Measurements from ENCODE around the gene TLCD3A.

The TLCD3A gene

GRCh38 chr17:760371-760770 lies 28.0 kb downstream of the TLCD3A start:
- no peak overlapping the region for H3K4me3 ChIP-seq (ENCODE audit: low read depth, low read length)
- H3K36me3 ChIP-seq (replicated peaks) = peaks cover 29% of the 10 kb centered on the region
- no peaks in the 10 kb centered on the region for H3K27me3 ChIP-seq (replicated peaks)
- in situ Hi-C loops (cut with HindIII; ENCODE audit: low pct_ligation_motif_present, low sequenced_read_pairs) = no loop called here
- no peak for TF ChIP-seq CTCF (IDR thresholded peaks at IDR 0.05; ENCODE audit: low read depth, low read length, missing control alignments)
- no peak overlapping the region for H3K27ac ChIP-seq
- no peak for DNase-seq

DNA sequence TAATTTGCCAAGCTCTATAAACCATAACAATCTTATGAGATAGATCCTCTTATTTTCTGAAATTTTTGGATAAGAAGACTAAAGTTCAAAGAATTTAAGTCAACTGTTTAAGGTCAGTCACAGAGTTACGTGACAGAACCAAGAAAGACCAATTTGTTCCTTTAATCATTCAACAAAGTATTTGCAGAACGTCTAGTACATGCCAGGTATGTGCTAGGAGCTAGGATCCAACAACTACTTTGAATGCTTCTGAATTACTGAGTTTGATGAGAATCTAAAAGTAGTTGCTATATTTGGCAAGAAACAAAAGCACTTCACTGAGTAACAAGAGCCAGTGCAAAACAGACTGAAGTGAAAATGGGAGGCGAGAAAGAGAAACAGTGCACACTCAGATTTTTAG lies 34.7 kb downstream of the TLCD3A start:
- no peak overlapping the region for H3K27ac ChIP-seq
- in situ Hi-C loops (cut with HindIII; ENCODE audit: low pct_ligation_motif_present, low sequenced_read_pairs) = no loop called here
- no peaks in the 10 kb centered on the region for H3K27me3 ChIP-seq (replicated peaks)
- no peak for DNase-seq
- H3K4me3 ChIP-seq (ENCODE audit: low read depth, low read length) = no peak overlapping the region
- no peak for TF ChIP-seq CTCF (IDR thresholded peaks at IDR 0.05; ENCODE audit: low read depth, low read length, missing control alignments)
- H3K36me3 ChIP-seq (replicated peaks) = peaks cover 29% of the 10 kb centered on the region

- no peaks in the 10 kb centered on the region for H3K27me3 ChIP-seq (replicated peaks)
- no peak for TF ChIP-seq CTCF (IDR thresholded peaks at IDR 0.05; ENCODE audit: low read depth, low read length, missing control alignments)
- in situ Hi-C loops (cut with HindIII; ENCODE audit: low pct_ligation_motif_present, low sequenced_read_pairs) = no loop called here
- H3K36me3 ChIP-seq (replicated peaks) = peaks cover 45% of the 10 kb centered on the region
- H3K27ac ChIP-seq = no peak overlapping the region
- no peak for DNase-seq
- no peak overlapping the region for H3K4me3 ChIP-seq (ENCODE audit: low read depth, low read length)
Observed at GRCh38 chr17:773016-773415, 40.6 kb downstream of the TLCD3A start.

DNA sequence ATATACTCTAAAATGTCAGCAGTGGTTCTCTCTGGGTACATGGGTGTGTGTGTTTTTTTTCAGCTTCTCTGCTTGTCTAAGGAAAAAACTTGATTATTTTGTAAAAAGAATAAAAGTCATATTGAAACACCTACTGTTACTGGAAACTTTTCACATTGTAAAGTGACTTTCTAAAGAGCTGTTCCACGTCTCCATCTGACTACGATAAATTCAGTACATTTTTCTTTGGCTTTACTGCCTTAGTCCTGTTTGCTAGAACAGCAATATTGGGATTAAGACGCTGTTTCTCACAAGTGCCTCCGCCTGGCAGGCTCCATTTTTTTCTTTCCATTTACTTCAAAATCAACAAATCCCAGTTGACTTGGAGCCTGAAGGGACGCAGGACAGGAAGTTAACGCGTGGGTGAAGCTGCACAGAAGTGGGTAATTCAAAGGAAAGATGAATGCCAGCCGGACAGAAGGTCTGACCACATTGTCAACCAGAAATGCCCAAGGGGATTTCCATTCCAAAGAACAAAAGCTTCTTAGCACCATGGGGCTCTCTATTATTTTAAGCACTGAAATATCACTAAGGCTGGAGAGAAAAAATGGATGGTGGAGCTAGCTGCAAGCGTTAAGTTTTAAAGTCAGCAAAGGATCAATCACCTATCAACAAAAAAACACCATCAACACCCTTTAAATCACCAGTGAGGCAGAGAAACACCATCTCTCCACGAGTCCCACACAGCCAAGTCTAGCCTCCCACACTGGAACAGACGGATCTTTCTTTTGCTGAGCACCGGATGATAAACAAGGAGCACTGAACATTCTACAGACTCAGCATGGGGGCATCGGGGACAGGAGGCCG lies 41.3 kb downstream of the TLCD3A start:
- H3K4me3 ChIP-seq (ENCODE audit: low read depth, low read length) = no peak overlapping the region
- H3K36me3 ChIP-seq (replicated peaks) = peaks cover 47% of the 10 kb centered on the region
- no peaks in the 10 kb centered on the region for H3K27me3 ChIP-seq (replicated peaks)
- no peak for TF ChIP-seq CTCF (IDR thresholded peaks at IDR 0.05; ENCODE audit: low read depth, low read length, missing control alignments)
- DNase-seq = no peak
- in situ Hi-C loops (cut with HindIII; ENCODE audit: low pct_ligation_motif_present, low sequenced_read_pairs) = no loop called here
- H3K27ac ChIP-seq = no peak overlapping the region

GRCh38 chr17:774313-774584 lies 41.9 kb downstream of the TLCD3A start:
- no peak for TF ChIP-seq CTCF (IDR thresholded peaks at IDR 0.05; ENCODE audit: low read depth, low read length, missing control alignments)
- peaks cover 49% of the 10 kb centered on the region for H3K36me3 ChIP-seq (replicated peaks)
- no peak overlapping the region for H3K27ac ChIP-seq
- H3K27me3 ChIP-seq (replicated peaks) = no peaks in the 10 kb centered on the region
- in situ Hi-C loops (cut with HindIII; ENCODE audit: low pct_ligation_motif_present, low sequenced_read_pairs) = no loop called here
- no peak overlapping the region for H3K4me3 ChIP-seq (ENCODE audit: low read depth, low read length)
- DNase-seq = no peak

GRCh38 chr17:778096-778495 lies 45.7 kb downstream of the TLCD3A start:
- H3K4me3 ChIP-seq (ENCODE audit: low read depth, low read length) = no peak overlapping the region
- in situ Hi-C loops (cut with HindIII; ENCODE audit: low pct_ligation_motif_present, low sequenced_read_pairs) = loop anchor here (25.0 kb wide), 1 partner anchor 209 kb away; the partner anchor contains the start of genes NXN and TIMM22
- H3K36me3 ChIP-seq (replicated peaks) = peaks cover 27% of the 10 kb centered on the region
- DNase-seq = no peak
- TF ChIP-seq CTCF (IDR thresholded peaks at IDR 0.05; ENCODE audit: low read depth, low read length, missing control alignments) = no peak
- no peak overlapping the region for H3K27ac ChIP-seq
- H3K27me3 ChIP-seq (replicated peaks) = no peaks in the 10 kb centered on the region

Measured in brain microvascular endothelial cell (primary cell).